A549 (cell line): ENCODE results near the gene ORC3. TPM values are rescaled to one million over a fixed set of nuclear protein-coding genes. Genes with fewer than 3 reads are reported as not detected.
"Not testable (repeated sequence)": the region's sequence is repeated elsewhere in the genome, so short reads cannot be mapped to it uniquely, and the experiment has no call there.

Experiments
- ATAC-seq, 2 experiments: fragments of 200-7000 bp in 1 of 2; fragments of >200 bp in 1 of 2; cut with Nextera tagmentation in 1 of 2; cut with Tn5 transposase in 1 of 2; 3 replicates each; pipeline versions ENCODE4 v1.8.0 to v1.9.1; 2018 to 2020; ENCODE audit warnings: mild to moderate bottlenecking in 1 of 2, moderate library complexity in 1 of 2
- CTCF ChIA-PET: fragments of 300-600 bp; sonication (Branson Sonifier 250); formaldehyde crosslinking; extraction: SDS; loops from one replicate; lab custom pipeline; 2021; ENCODE audit warnings: antibody characterized with exemption, inconsistent platforms; lab: Yijun Ruan, JAX
- POLR2A ChIA-PET: fragments of 350-600 bp; formaldehyde crosslinking; extraction: SDS; loops from one replicate; lab custom pipeline; 2021; ENCODE audit warnings: antibody characterized with exemption, inconsistent platforms; lab: Yijun Ruan, JAX
- DNase-seq, 2 experiments: peaks; one replicate each; pipeline versions ENCODE4 v3.0.0 to v3.0.0-alpha.2; 2011 to 2016; ENCODE audit warnings: low read depth in 1 of 2, low spot score in 1 of 2
- FAIRE-seq: peaks from 2 replicates; lab custom pipeline; 2011; peaks lifted over from hg19 to GRCh38; lab: Jason Lieb, UNC
- H3K27ac ChIP-seq, 2 experiments: fragments of >200 bp; sonication (Bioruptor Twin); formaldehyde crosslinking; 3 replicates each; pipeline ENCODE4 v1.5.1; 2016 to 2017
- H3K4me1 ChIP-seq: fragments of >200 bp; sonication (Bioruptor Twin); formaldehyde crosslinking; 3 replicates; pipeline ENCODE4 v1.6.1; 2016
- H3K4me2 ChIP-seq: fragments of >200 bp; sonication (Bioruptor Twin); formaldehyde crosslinking; 3 replicates; pipeline ENCODE4 v1.6.1; 2016
- H3K4me3 ChIP-seq: fragments of >200 bp; sonication (Bioruptor Twin); formaldehyde crosslinking; 3 replicates; pipeline ENCODE4 v1.5.1; 2016
- H3K9me3 ChIP-seq: fragments of >200 bp; sonication (Bioruptor Twin); formaldehyde crosslinking; 3 replicates; pipeline ENCODE4 v1.6.1; 2016
- CBX2 ChIP-seq: fragments of 200-600 bp; sonication (generic); IDR thresholded peaks from 2 replicates; pipeline ENCODE4 v1.6.1; 2016; ENCODE audit warnings: low read depth, mild to moderate bottlenecking, borderline replicate concordance
- CEBPB ChIP-seq, 2 experiments: fragments of >200 bp in 1 of 2; sonication (Bioruptor Twin) in 1 of 2; formaldehyde crosslinking in 1 of 2; IDR thresholded peaks; 2 replicates each; pipeline ENCODE4 v1.6.1; 2012 to 2016
- CHD2 ChIP-seq: fragments of 150-350 bp; IDR thresholded peaks from 2 replicates; pipeline ENCODE4 v1.6.1; 2014; ENCODE audit warnings: low read length; ENCODE audit not compliant: partially characterized antibody
- CTCF ChIP-seq: fragments of >200 bp; sonication (Bioruptor Twin); formaldehyde crosslinking; IDR thresholded peaks from 3 replicates; pipeline ENCODE4 v1.5.1; 2016
- EHMT2 ChIP-seq: fragments of 200-600 bp; sonication (generic); IDR thresholded peaks from 2 replicates; pipeline ENCODE4 v1.6.1; 2016; ENCODE audit warnings: antibody characterized with exemption, low read depth, mild to moderate bottlenecking, moderate library complexity
- FOSB ChIP-seq: fragments of 250-450 bp; sonication (Bioruptor Pico); IDR thresholded peaks from 2 replicates; pipeline ENCODE4 v1.5.0; 2020; ENCODE audit warnings: mild to moderate bottlenecking, moderate library complexity
- GATA3 ChIP-seq: IDR thresholded peaks from 2 replicates; pipeline ENCODE4 v1.6.1; 2012; ENCODE audit warnings: borderline replicate concordance
- JUNB ChIP-seq: fragments of >200 bp; sonication (Bioruptor Twin); formaldehyde crosslinking; IDR thresholded peaks from 2 replicates; pipeline ENCODE4 v1.6.1; 2016
- MAZ ChIP-seq: fragments of 150-350 bp; IDR thresholded peaks from 2 replicates; pipeline ENCODE4 v1.6.1; 2014; ENCODE audit warnings: antibody characterized with exemption, low read depth, low read length, borderline replicate concordance
- MYC ChIP-seq: IDR thresholded peaks from 2 replicates; pipeline ENCODE4 v1.6.1; 2012; ENCODE audit warnings: mild to moderate bottlenecking, inconsistent platforms, low read length, improper control_type of control experiment, borderline replicate concordance
- NPAS2 ChIP-seq: fragments of 250-450 bp; sonication (Bioruptor Pico); IDR thresholded peaks from 2 replicates; pipeline ENCODE4 v1.8.0; 2022; ENCODE audit warnings: mild to moderate bottlenecking, moderate library complexity, borderline replicate concordance
- NR3C1 ChIP-seq: fragments of >200 bp; sonication (Bioruptor Twin); formaldehyde crosslinking; IDR thresholded peaks from 3 replicates; pipeline ENCODE4 v1.6.1; 2017
- RARB ChIP-seq: fragments of 250-450 bp; sonication (Bioruptor Pico); IDR thresholded peaks from 2 replicates; pipeline ENCODE4 v1.8.0; 2021; ENCODE audit warnings: mild to moderate bottlenecking, moderate library complexity
- RFX5 ChIP-seq: fragments of 450-650 bp; IDR thresholded peaks from 2 replicates; pipeline ENCODE4 v1.7.1; 2014; ENCODE audit warnings: antibody characterized with exemption, mild to moderate bottlenecking, moderate library complexity
- TFCP2L1 ChIP-seq: fragments of 250-450 bp; sonication (Bioruptor Pico); IDR thresholded peaks from 2 replicates; pipeline ENCODE4 v1.5.0; 2021; ENCODE audit warnings: mild to moderate bottlenecking
- ZC3H11A ChIP-seq: fragments of 450-650 bp; IDR thresholded peaks from 2 replicates; pipeline ENCODE4 v1.6.1; 2014; ENCODE audit warnings: antibody characterized with exemption, mild to moderate bottlenecking
- WGBS: methylation state at CpG from one replicate; pipeline ENCODE4 v1.1.6; 2017; ENCODE audit errors: missing lambda C conversion rate; 5-methylcytosine and 5-hydroxymethylcytosine counted together
- polyA plus RNA-seq, 4 experiments: library from polyadenylated mRNA; depleted of rRNA in 3 of 4; stranded (reverse); fragments of >200 nt; fragmentation: RNase III in 1 of 4; extraction: RNeasy Plus Mini Kit Qiagen cat#74134 plus additional on column Dnase treatment in 1 of 4; gene quantifications; 2 replicates in 3 of 4; 3 replicates in 1 of 4; pipeline ENCODE4 v1.2.3, GENCODE V29; 2011 to 2017
- TF ChIP-seq, protein P1 (sequence below): fragments of >200 bp; sonication (Bioruptor Twin); formaldehyde crosslinking; IDR thresholded peaks from 3 replicates; pipeline ENCODE4 v1.6.1; 2016
- TF ChIP-seq, protein P2 (sequence below): IDR thresholded peaks from 2 replicates; pipeline ENCODE4 v1.6.1; 2012
- TF ChIP-seq, protein P3 (sequence below): IDR thresholded peaks from 2 replicates; pipeline ENCODE4 v1.6.1; 2012
- TF ChIP-seq, protein P4 (sequence below): fragments of 150-350 bp; IDR thresholded peaks from 2 replicates; pipeline ENCODE4 v1.6.1; 2014; ENCODE audit warnings: low read depth, mild to moderate bottlenecking, low read length

The ORC3 gene
- polyA plus RNA-seq, 2 of the 4 experiments (the other 2 are of a cell fraction), result 25.5 to 50.1 TPM

DNA sequence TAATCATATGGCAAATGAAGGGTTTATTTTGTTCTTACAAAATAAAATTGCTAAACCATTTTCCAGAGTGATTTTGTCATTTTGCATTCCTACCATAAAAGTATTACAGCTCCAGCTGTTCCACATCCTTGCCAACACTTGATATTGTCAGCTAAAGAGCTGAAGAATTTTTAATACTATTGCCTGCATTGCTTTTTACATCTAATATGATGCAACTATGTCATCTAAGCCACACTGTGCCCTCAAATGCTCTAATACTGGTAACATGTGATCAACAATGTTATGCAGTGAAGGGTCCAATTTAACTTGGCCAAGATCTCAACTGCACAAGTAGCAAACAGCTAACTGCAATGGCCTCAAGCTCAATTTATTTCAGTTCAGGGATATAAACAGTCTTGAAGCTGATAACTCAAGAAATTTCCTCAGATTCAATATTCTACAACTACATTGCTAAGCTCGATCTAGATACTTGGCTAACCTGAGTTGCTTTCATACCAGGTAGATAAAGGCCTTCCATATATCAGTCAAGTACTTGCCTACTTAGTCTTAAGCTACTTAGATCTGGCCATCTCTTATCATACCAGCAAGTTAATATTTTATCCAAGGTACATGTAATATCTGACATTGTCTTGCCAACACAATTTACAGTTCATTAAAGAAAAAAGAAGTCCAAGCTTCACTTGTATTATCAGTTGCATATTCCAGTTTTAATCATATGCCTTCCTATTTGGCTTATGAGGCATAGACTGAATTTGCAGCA is 95.1 kb downstream of the ORC3 start:
- Histone ChIP-seq H3K9me3 (no peaks in the 10 kb centered on the region), H3K4me3 (no peak overlapping the region), H3K4me1 (peaks cover 79% of the 10 kb centered on the region), H3K4me2 (no peak overlapping the region), H3K27ac (no peak overlapping the region)
- TF ChIP-seq NPAS2 (CRISPR knock-in tag) (no peak), TFCP2L1 (CRISPR knock-in tag) (no peak), EHMT2 (no peak), RARB (no peak), MAZ (no peak), ZC3H11A (no peak), NR3C1 (no peak), FOSB (CRISPR knock-in tag) (no peak)
- TF ChIP-seq, protein P1, sequence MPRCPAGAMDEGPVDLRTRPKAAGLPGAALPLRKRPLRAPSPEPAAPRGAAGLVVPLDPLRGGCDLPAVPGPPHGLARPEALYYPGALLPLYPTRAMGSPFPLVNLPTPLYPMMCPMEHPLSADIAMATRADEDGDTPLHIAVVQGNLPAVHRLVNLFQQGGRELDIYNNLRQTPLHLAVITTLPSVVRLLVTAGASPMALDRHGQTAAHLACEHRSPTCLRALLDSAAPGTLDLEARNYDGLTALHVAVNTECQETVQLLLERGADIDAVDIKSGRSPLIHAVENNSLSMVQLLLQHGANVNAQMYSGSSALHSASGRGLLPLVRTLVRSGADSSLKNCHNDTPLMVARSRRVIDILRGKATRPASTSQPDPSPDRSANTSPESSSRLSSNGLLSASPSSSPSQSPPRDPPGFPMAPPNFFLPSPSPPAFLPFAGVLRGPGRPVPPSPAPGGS, result no peak
- TF ChIP-seq, protein P2, sequence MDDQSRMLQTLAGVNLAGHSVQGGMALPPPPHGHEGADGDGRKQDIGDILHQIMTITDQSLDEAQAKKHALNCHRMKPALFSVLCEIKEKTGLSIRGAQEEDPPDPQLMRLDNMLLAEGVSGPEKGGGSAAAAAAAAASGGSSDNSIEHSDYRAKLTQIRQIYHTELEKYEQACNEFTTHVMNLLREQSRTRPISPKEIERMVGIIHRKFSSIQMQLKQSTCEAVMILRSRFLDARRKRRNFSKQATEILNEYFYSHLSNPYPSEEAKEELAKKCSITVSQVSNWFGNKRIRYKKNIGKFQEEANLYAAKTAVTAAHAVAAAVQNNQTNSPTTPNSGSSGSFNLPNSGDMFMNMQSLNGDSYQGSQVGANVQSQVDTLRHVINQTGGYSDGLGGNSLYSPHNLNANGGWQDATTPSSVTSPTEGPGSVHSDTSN, result no peak
- ChIA-PET POLR2A (no interaction called here), CTCF (no interaction called here)
- no peak for FAIRE-seq
- no peak for DNase-seq
- 96% methylated on average over 1 of the region's 1 CpG for WGBS
- ATAC-seq, result no peak

- 84% methylated on average over 11 of the region's 11 CpGs for WGBS
- H3K4me3 ChIP-seq, DNase-seq, H3K27ac ChIP-seq, ATAC-seq, H3K9me3 ChIP-seq, CTCF ChIA-PET, FAIRE-seq, H3K4me2 ChIP-seq: not testable (repeated sequence)
- H3K4me1 ChIP-seq, result peaks cover 73% of the 10 kb centered on the region
- POLR2A ChIA-PET, result interaction anchor here (1.0 kb wide), 1 partner anchor 16 kb away, joined by 9 read pairs; the partner anchor contains the start of gene AKIRIN2
Measured at GRCh38 chr6:87686636-87687205, 96.8 kb downstream of the ORC3 start.

GRCh38 chr6:87687296-87687695 is 97.4 kb downstream of the ORC3 start:
- H3K4me3 ChIP-seq, result no peak overlapping the region
- ATAC-seq (no peak), DNase-seq (no peak)
- H3K4me2 ChIP-seq, result no peak overlapping the region
- ChIA-PET CTCF (no interaction called here), POLR2A (interaction anchor here (1.0 kb wide), 1 partner anchor 15 kb away, joined by 9 read pairs; the partner anchor contains the start of gene AKIRIN2)
- 69% methylated on average over 3 of the region's 3 CpGs for WGBS
- no peak overlapping the region for H3K27ac ChIP-seq
- H3K4me1 ChIP-seq, result peaks cover 73% of the 10 kb centered on the region
- TF ChIP-seq, protein P3, sequence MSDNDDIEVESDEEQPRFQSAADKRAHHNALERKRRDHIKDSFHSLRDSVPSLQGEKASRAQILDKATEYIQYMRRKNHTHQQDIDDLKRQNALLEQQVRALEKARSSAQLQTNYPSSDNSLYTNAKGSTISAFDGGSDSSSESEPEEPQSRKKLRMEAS, result no peak
- TF ChIP-seq GATA3 (no peak), RFX5 (no peak), MYC (no peak), CEBPB (IDR thresholded peaks at IDR 0.05) (no peak), CTCF (no peak), CHD2 (no peak), JUNB (no peak), ZC3H11A (no peak), CBX2 (no peak), FOSB (CRISPR knock-in tag) (no peak), NPAS2 (CRISPR knock-in tag) (no peak), NR3C1 (no peak)
- TF ChIP-seq, protein P4, sequence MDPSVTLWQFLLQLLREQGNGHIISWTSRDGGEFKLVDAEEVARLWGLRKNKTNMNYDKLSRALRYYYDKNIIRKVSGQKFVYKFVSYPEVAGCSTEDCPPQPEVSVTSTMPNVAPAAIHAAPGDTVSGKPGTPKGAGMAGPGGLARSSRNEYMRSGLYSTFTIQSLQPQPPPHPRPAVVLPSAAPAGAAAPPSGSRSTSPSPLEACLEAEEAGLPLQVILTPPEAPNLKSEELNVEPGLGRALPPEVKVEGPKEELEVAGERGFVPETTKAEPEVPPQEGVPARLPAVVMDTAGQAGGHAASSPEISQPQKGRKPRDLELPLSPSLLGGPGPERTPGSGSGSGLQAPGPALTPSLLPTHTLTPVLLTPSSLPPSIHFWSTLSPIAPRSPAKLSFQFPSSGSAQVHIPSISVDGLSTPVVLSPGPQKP, result no peak
- TF ChIP-seq, protein P1, result no peak
- TF ChIP-seq, all 56 proteins: peak for 0
- no peaks in the 10 kb centered on the region for H3K9me3 ChIP-seq
- FAIRE-seq, result no peak

DNA sequence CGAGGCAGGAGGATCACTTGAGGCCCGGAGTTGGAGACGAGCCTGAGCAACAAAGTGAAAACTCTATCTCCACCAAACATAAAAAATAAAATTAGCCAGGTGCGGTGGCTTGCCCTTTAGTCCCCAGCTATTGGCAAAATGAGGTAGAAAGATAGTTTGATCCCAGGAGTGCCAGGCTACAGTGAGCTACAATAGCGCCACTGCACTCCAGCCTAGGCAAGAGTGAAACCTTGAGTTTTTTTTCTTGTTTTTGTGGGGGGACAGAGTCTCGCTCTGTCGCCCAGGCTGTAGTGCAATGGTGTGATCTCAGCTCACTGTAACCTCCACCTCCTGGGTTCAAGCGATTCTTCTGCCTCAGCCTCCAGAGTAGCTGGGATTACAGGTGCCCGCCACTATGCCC is 98.0 kb downstream of the ORC3 start:
- H3K4me3 ChIP-seq, FAIRE-seq, H3K4me2 ChIP-seq, CTCF ChIA-PET, H3K27ac ChIP-seq, H3K9me3 ChIP-seq, DNase-seq, ATAC-seq: not testable (repeated sequence)
- WGBS, result 93% methylated on average over 9 of the region's 9 CpGs
- peaks cover 73% of the 10 kb centered on the region for H3K4me1 ChIP-seq
- POLR2A ChIA-PET, result interaction anchor here (1.0 kb wide), 1 partner anchor 15 kb away, joined by 9 read pairs; the partner anchor contains the start of gene AKIRIN2
